NCI-H1092 (cell line): Measurements from ENCODE around the gene KCNIP2.

ENCODE experiments used
- DNase-seq: peaks from one replicate; lab custom pipeline; 2025; lab: John Stamatoyannopoulos, UW

Gene KCNIP2

GRCh38 chr10:101843032-101844021 is at the start of gene KCNIP2:
Gene KCNIP2 (minus strand): TSS chr10:101843800. CDS start chr10:101843568, 232 bp downstream.
- DNase-seq: no peak

- DNase-seq: no peak
Measured at GRCh38 chr10:101892782-101893391, 49.3 kb upstream of the KCNIP2 start.

GRCh38 chr10:101889256-101890210 is 45.9 kb upstream of the KCNIP2 start:
- DNase-seq: peak; percentile 43

- DNase-seq: no peak
Measured at GRCh38 chr10:101888251-101888949, 44.8 kb upstream of the KCNIP2 start.

- DNase-seq: no peak
Measured at GRCh38 chr10:101887775-101888174, 44.2 kb upstream of the KCNIP2 start.

- no peak for DNase-seq
Measured at GRCh38 chr10:101886521-101887312, 43.1 kb upstream of the KCNIP2 start.

GRCh38 chr10:101881036-101881774 is 37.6 kb upstream of the KCNIP2 start:
- no peak for DNase-seq

GRCh38 chr10:101880232-101880573 is 36.6 kb upstream of the KCNIP2 start:
- DNase-seq: no peak

- no peak for DNase-seq
Measured at GRCh38 chr10:101879456-101880231, 36.0 kb upstream of the KCNIP2 start.

- no peak for DNase-seq
Measured at GRCh38 chr10:101878869-101879268, 35.3 kb upstream of the KCNIP2 start.

GRCh38 chr10:101875068-101875688 is 31.6 kb upstream of the KCNIP2 start:
- DNase-seq: no peak

- no peak for DNase-seq
Measured at GRCh38 chr10:101874252-101874651, 30.7 kb upstream of the KCNIP2 start.

GRCh38 chr10:101867931-101868330 is 24.3 kb upstream of the KCNIP2 start:
- no peak for DNase-seq

GRCh38 chr10:101859530-101859929 is 15.9 kb upstream of the KCNIP2 start:
- DNase-seq: no peak

GRCh38 chr10:101858723-101859500 is 15.3 kb upstream of the KCNIP2 start:
- DNase-seq: no peak

GRCh38 chr10:101857802-101858476 is 14.3 kb upstream of the KCNIP2 start:
- no peak for DNase-seq

GRCh38 chr10:101856626-101857025 is 13.0 kb upstream of the KCNIP2 start:
- no peak for DNase-seq
